SK-N-SH treated with all-trans-retinoic acid at 6 μM for 48 hours (cell line): Measurements from ENCODE around the gene USP54.

Source experiments
- ARNTL ChIP-seq: fragments of 450-650 bp; formaldehyde crosslinking; IDR thresholded peaks from 2 replicates; pipeline ENCODE4 v1.5.0; 2020; ENCODE audit warnings: low read depth, mild to moderate bottlenecking, moderate library complexity, borderline replicate concordance
- BACH2 ChIP-seq: fragments of 250-450 bp; sonication (Bioruptor Pico); IDR thresholded peaks from 2 replicates; pipeline ENCODE4 v1.9.0; 2021; ENCODE audit warnings: mild to moderate bottlenecking, borderline replicate concordance
- CREB5 ChIP-seq: fragments of 250-450 bp; sonication (Bioruptor Pico); IDR thresholded peaks from 2 replicates; pipeline ENCODE4 v1.5.1; 2020; ENCODE audit warnings: low read depth, mild to moderate bottlenecking, moderate library complexity
- ESRRG ChIP-seq: fragments of 250-450 bp; sonication (Bioruptor Pico); IDR thresholded peaks from 2 replicates; pipeline ENCODE4 v1.6.1; 2021; ENCODE audit warnings: mild to moderate bottlenecking
- ISL1 ChIP-seq: fragments of 250-450 bp; sonication (Bioruptor Pico); IDR thresholded peaks from 2 replicates; pipeline ENCODE4 v2.1.2; 2022; ENCODE audit warnings: mild to moderate bottlenecking, moderate library complexity
- POU6F1 ChIP-seq: fragments of 250-450 bp; sonication (Bioruptor Pico); IDR thresholded peaks from 2 replicates; pipeline ENCODE4 v1.8.0; 2021; ENCODE audit warnings: low read depth, mild to moderate bottlenecking, moderate library complexity, borderline replicate concordance
- PPARA ChIP-seq: fragments of 250-450 bp; sonication (Bioruptor Pico); IDR thresholded peaks from 2 replicates; pipeline ENCODE4 v1.5.0; 2020; ENCODE audit warnings: mild to moderate bottlenecking, borderline replicate concordance
- RARB ChIP-seq: fragments of 250-450 bp; sonication (Bioruptor Pico); IDR thresholded peaks from 2 replicates; pipeline ENCODE4 v1.8.0; 2021; ENCODE audit warnings: mild to moderate bottlenecking, moderate library complexity
- TCF4 ChIP-seq: fragments of 250-450 bp; sonication (Bioruptor Pico); IDR thresholded peaks from 2 replicates; pipeline ENCODE4 v1.8.0; 2021; ENCODE audit warnings: mild to moderate bottlenecking, moderate library complexity, borderline replicate concordance
- TOX ChIP-seq: fragments of 250-450 bp; sonication (Bioruptor Pico); IDR thresholded peaks from 2 replicates; pipeline ENCODE4 v1.8.0; 2021; ENCODE audit warnings: mild to moderate bottlenecking, moderate library complexity, borderline replicate concordance
- ZC3H10 ChIP-seq: fragments of 250-450 bp; sonication (Bioruptor Pico); IDR thresholded peaks from 2 replicates; pipeline ENCODE4 v1.5.1; 2021; ENCODE audit warnings: mild to moderate bottlenecking, moderate library complexity
- ZNF8 ChIP-seq: fragments of 450-650 bp; formaldehyde crosslinking; IDR thresholded peaks from 2 replicates; pipeline ENCODE4 v1.5.0; 2020; ENCODE audit warnings: mild to moderate bottlenecking, moderate library complexity
- TF ChIP-seq, protein P1 (sequence below): fragments of 250-450 bp; sonication (Bioruptor Pico); IDR thresholded peaks from 2 replicates; pipeline ENCODE4 v1.5.0; 2020; ENCODE audit warnings: mild to moderate bottlenecking, moderate library complexity
- TF ChIP-seq, protein P2 (sequence below): fragments of 250-450 bp; sonication (Bioruptor Pico); IDR thresholded peaks from 2 replicates; pipeline ENCODE4 v1.8.0; 2020; ENCODE audit warnings: mild to moderate bottlenecking, moderate library complexity, borderline replicate concordance

GRCh38 chr10:73627300-73627699 lies 36.2 kb upstream of the USP54 start:
- no peak for TF ChIP-seq ARNTL (CRISPR knock-in tag)
- no peak for TF ChIP-seq CREB5 (CRISPR knock-in tag)
- no peak for TF ChIP-seq ZNF8 (CRISPR knock-in tag)
- no peak for TF ChIP-seq RARB
- TF ChIP-seq POU6F1 (CRISPR knock-in tag): no peak
- TF ChIP-seq, protein P1, sequence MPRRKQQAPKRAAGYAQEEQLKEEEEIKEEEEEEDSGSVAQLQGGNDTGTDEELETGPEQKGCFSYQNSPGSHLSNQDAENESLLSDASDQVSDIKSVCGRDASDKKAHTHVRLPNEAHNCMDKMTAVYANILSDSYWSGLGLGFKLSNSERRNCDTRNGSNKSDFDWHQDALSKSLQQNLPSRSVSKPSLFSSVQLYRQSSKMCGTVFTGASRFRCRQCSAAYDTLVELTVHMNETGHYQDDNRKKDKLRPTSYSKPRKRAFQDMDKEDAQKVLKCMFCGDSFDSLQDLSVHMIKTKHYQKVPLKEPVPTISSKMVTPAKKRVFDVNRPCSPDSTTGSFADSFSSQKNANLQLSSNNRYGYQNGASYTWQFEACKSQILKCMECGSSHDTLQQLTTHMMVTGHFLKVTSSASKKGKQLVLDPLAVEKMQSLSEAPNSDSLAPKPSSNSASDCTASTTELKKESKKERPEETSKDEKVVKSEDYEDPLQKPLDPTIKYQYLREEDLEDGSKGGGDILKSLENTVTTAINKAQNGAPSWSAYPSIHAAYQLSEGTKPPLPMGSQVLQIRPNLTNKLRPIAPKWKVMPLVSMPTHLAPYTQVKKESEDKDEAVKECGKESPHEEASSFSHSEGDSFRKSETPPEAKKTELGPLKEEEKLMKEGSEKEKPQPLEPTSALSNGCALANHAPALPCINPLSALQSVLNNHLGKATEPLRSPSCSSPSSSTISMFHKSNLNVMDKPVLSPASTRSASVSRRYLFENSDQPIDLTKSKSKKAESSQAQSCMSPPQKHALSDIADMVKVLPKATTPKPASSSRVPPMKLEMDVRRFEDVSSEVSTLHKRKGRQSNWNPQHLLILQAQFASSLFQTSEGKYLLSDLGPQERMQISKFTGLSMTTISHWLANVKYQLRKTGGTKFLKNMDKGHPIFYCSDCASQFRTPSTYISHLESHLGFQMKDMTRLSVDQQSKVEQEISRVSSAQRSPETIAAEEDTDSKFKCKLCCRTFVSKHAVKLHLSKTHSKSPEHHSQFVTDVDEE: no peak
- no peak for TF ChIP-seq ESRRG (CRISPR knock-in tag)
- no peak for TF ChIP-seq TCF4 (CRISPR knock-in tag)
- TF ChIP-seq ISL1 (CRISPR knock-in tag): no peak
- TF ChIP-seq TOX (CRISPR knock-in tag): no peak
- TF ChIP-seq, protein P2, sequence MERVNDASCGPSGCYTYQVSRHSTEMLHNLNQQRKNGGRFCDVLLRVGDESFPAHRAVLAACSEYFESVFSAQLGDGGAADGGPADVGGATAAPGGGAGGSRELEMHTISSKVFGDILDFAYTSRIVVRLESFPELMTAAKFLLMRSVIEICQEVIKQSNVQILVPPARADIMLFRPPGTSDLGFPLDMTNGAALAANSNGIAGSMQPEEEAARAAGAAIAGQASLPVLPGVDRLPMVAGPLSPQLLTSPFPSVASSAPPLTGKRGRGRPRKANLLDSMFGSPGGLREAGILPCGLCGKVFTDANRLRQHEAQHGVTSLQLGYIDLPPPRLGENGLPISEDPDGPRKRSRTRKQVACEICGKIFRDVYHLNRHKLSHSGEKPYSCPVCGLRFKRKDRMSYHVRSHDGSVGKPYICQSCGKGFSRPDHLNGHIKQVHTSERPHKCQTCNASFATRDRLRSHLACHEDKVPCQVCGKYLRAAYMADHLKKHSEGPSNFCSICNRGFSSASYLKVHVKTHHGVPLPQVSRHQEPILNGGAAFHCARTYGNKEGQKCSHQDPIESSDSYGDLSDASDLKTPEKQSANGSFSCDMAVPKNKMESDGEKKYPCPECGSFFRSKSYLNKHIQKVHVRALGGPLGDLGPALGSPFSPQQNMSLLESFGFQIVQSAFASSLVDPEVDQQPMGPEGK (CRISPR knock-in tag): no peak
- TF ChIP-seq BACH2 (CRISPR knock-in tag): no peak
- no peak for TF ChIP-seq ZC3H10
- TF ChIP-seq PPARA (CRISPR knock-in tag): no peak
